GM13977 (cell line): ENCODE data around the gene TXNDC5.

Source experiments
- DNase-seq: peaks from one replicate; pipeline ENCODE4 v3.0.0; 2012; ENCODE audit warnings: low spot score
- CTCF ChIP-seq: IDR thresholded peaks from 2 replicates; pipeline ENCODE4 v1.5.1; 2012; ENCODE audit warnings: mild to moderate bottlenecking, control low read depth; ENCODE audit not compliant: insufficient read depth; ENCODE audit errors: extremely low read depth, missing control alignments
- in situ Hi-C: fragments of 300-500 bp; cut with MboI; formaldehyde crosslinking; loops from one replicate; pipeline ENCODE4 v1.12.0; 2022; ENCODE audit warnings: low sequenced_read_pairs, low pct_unique_long_range_greater_than_20kb, mixed read lengths, inconsistent platforms; ENCODE audit not compliant: unreplicated experiment

TXNDC5 gene

GRCh38 chr6:7924867-7925266 is 14.3 kb upstream of the TXNDC5 start:
- no peak for TF ChIP-seq CTCF
- in situ Hi-C loops, result no loop called here
- DNase-seq, result no peak

GRCh38 chr6:7922596-7922995 is 12.0 kb upstream of the TXNDC5 start:
- DNase-seq, result no peak
- no peak for TF ChIP-seq CTCF
- in situ Hi-C loops, result no loop called here

- in situ Hi-C loops, result no loop called here
- DNase-seq, result no peak
Observed at GRCh38 chr6:7921632-7922092, 11.1 kb upstream of the TXNDC5 start.

GRCh38 chr6:7921046-7921445 is 10.5 kb upstream of the TXNDC5 start:
- DNase-seq, result no peak
- no peak for TF ChIP-seq CTCF
- in situ Hi-C loops, result no loop called here

More at GRCh38 chr6:7921632-7922092, 11.1 kb upstream of the TXNDC5 start:
- TF ChIP-seq CTCF, result no peak

GRCh38 chr6:7920425-7920824 is 9.8 kb upstream of the TXNDC5 start:
- in situ Hi-C loops, result no loop called here
- TF ChIP-seq CTCF, result no peak
- DNase-seq, result no peak

GRCh38 chr6:7919871-7920270 is 9.3 kb upstream of the TXNDC5 start:
- no peak for DNase-seq
- in situ Hi-C loops, result no loop called here
- no peak for TF ChIP-seq CTCF

GRCh38 chr6:7918403-7918802 is 7.8 kb upstream of the TXNDC5 start:
- in situ Hi-C loops, result no loop called here
- no peak for DNase-seq

More at GRCh38 chr6:7918403-7918802, 7.8 kb upstream of the TXNDC5 start:
- no peak for TF ChIP-seq CTCF
